ENCODE data around the gene IRF1.
"Not testable (repeated sequence)": the region's sequence is repeated elsewhere in the genome, so short reads cannot be mapped to it uniquely, and the experiment has no call there.

The IRF1 gene

DNA sequence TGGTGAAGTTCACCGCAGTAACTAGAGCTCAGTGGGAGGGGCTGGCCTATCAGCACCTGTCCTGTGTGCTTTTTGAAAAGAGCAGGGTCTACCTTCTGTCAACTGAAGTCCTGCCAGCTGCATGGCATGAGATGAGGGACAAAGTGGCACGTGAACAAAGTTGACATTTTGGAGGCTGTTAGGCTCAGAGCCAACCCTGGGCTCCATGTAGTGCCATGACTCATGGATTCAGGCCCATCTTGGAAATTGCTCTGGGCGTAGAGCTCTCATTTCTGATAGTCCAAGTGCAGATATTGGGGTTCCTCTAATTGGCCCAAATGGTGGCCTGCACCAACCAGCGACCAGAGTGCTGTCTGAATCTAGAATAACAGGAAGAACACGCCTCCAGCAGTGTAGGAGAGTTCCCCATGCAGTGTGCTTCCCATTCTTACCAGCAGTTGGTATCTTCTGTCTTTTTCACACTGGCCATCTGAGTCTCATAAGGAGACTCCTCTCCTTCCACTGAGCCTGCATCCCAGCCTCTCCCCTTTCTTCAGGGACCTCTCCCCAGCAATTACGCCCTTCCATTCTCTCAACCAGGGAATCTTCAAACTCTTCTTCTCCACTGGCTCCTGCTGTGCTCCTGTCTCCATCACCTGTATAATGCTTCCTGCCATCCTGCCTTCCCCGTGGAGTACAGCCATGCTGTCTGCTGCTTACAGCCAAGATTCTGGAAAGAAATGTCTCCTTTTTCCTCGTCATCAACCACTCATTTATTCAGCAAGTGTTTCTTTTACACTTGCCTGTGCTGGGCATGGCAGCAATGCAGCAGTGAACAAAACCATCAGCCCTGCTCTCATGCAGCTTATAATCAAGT, 30.4 kb downstream of the IRF1 start:
- DNase-seq, result no peak

DNA sequence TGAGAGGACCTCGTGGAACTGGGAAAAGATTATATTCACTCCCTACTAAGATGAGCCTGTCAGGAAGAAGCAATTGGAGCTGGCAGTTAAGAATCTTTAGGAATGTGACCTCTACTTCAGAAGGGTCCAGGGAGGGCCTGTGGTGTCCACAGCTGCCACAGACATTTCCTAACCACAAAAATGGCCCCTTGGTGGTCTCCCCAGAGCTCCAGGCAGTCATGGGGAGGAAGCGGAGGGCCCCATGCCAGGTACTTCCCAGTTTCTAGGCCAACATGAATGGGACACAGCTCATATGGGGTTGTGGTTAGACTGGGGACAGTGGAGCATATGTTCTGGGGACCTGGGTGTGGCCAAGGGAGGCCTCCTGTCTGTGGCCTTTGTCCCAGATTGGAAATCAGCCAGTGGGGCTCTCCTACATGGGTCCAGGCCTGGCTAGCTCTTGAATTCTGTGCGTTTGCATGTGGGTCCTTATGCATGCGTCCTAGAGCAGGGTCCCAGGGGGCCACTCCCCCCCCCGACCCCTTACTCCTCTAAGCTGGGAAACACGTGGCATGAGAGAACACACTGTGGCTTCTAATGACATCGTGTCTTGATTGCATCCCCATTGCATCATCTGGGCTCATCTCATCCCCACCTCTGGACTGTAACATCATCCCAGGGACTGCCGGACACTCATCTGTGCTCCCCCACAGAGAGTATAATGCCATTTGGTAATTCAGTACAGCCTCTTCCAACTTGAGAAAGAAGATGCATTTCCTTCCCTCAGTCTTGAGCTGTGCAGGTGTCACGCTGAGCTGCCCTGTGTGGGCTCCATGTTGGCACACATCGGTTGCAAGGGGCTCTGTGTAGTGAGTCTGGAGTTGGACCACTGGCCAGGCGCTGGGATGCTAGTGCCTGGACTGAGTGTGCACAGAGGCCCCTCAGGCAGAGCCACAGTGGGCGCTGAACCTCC, 31.3 kb downstream of the IRF1 start:
- peak; percentile 94 for DNase-seq

- DNase-seq, result peak; percentile 85
These were observed 31.9 kb downstream of the IRF1 start for GRCh38 chr5:132458651-132459030.

- DNase-seq, result peak; percentile 57
These were observed 32.4 kb downstream of the IRF1 start for GRCh38 chr5:132458226-132458560.

DNA sequence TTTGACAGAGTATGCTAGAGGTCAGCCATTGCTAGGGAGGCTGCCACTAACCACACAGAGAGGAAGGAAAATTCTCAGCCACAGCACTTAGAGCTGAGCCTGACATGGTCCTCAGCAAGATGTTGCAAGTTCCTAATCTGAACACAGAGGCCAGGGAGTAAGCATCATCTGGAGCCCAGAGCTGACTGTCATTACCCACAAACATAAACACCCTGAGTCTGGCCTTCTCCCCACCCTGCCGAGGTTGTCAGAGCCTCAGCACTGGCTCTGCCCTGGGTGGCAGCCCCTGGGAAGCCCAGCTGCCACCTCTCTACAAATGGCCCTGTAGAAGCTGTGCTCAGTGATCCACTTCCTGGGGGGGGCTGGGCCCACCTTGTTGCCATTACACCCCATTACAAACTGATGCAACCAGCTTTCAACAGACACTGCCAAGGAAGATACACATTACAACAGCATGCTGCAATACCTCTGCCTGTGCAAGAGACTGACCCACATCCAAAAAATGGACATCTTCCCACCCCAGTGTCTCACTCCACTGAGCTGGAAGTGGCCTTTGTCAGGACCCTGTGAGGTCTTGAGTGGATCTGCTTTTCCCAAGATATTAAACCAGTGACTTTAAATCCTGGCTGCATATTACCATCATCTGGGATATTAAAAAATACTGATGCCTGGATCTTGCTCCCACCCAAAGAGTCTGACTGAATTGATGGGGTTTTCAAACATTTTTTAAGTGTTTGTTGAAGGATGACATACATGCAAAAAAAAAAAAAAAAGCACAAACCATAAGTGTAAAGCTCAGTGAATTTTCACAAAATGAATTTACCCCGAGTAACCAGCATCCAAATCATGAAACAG, 33.0 kb downstream of the IRF1 start:
- peak; percentile 94 for DNase-seq

DNA sequence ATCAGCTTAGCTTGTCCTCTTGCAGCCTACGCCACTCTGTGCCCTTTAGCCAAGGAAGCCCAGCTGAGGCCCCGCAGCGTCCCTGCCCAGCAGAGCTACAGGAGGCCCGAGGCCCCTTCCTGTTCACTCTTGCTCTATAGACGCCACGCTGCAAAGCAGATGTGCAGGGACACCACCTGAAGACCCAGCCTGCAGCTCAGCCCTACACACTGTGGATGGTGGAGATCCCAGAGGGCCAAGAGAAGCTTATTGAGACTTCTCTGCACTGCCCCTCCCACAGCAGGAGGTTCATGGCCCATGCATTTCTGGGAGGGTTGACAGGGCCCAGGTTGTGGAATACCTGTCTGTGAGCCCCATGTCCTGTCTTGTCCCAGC, 33.6 kb downstream of the IRF1 start:
- DNase-seq, result no peak

- DNase-seq, result peak; percentile 54
These were observed 34.1 kb downstream of the IRF1 start for GRCh38 chr5:132456296-132456986.

DNA sequence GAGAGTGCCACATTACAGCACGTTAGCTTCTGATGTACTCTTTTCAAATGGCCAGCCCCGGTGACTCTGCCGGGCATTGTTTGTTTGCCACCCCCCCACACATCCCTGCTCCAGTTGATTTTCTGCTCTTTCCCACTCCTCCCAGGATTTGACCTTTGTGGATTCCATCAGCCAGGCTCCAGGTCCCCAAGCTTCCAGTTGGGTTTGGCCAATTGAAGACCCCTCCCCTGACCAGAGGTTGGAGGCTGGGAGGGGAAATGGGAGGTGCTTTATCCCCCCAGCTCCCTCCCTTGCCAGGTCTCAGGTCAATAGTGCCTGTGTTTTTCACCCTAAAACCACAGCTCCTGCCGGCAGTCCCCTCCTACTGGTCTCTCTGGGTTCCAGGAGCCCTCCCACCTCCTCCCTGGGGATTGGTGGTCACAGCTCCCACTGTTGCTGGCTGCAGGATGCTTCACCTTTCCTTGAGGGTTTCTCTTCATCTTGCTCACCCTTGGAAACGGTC, 34.9 kb downstream of the IRF1 start:
- no peak for DNase-seq

DNA sequence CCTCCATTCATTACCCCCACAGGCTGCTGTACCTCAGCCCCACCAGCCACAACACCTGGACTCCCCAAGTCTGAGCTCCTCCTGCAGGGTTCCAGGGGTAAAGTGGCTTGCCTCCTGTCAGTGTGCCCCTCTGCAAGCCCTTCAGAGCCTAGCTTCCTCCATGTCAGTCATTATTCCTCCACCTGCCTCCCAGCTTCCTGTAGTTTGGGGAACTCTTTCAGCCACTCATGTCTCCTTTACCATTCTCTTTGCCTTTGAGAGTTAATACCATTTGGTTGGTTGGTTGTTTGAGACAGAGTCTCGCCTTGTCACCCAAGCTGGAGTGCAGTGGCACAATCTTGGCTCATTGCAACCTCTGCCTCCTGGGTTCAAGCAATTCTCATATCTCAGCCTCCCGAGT, 36.2 kb downstream of the IRF1 start:
- no peak for DNase-seq

DNA sequence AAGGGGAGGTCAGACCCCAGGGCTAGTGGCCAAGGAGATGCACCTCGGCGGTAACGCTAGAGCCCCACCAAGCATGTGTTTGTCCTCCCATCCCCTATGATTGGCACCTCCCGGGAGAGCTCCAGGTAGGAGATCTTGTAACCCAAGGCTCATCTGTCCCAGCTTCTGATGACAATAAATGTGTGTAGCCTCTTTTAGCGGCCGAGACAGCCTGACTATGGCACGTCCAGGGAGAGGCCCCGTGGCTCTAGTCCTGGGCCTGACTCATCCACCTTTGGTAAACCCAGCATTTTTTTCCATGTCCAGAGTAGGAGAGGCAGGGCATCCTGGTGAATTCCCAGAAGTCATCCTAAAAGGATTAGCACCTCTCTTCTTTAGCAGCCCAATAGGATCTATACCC, 39.2 kb downstream of the IRF1 start:
- peak; percentile 13 for DNase-seq

DNA sequence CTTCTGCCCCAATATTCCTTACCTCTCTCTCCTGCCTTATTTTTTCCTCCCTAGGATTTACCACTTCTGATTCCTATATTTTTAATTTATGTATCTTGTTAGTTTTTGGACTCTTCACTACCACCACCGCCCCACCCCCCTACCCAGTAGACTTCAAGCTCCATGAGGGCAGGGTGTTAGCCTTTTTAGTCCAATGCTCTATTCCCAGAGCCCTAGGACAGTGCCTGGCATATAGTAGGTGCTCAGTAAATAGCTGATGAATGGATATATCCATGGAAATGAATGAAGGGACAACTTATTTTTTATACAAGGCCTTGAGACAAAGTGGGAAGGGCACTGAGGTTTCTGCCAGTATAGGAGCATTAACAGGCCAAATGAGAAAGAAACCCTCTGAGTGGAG, 41.5 kb downstream of the IRF1 start:
- no peak for DNase-seq

DNA sequence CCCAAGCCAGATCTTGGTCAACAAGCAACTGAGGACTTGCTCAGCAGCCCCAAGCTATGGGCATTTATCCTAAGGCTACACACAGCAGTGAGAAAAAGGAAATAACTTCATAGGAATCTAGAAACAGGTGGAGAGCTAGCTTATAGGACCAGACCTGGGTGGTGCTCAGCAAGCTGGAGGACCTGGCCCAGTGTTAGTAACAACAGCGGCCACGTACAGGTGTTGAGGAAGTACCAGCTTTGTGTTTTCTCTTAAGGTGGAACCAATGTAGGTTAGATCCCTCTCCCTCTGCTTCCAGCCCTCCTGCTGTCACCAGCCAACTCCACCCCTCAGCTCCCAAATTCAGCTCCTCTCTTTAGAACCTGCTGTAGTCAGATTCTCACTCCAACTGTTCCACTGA, 43.4 kb downstream of the IRF1 start:
- DNase-seq, result no peak

GRCh38 chr5:132446621-132447020, 44.0 kb downstream of the IRF1 start:
- peak; percentile 75 for DNase-seq

DNA sequence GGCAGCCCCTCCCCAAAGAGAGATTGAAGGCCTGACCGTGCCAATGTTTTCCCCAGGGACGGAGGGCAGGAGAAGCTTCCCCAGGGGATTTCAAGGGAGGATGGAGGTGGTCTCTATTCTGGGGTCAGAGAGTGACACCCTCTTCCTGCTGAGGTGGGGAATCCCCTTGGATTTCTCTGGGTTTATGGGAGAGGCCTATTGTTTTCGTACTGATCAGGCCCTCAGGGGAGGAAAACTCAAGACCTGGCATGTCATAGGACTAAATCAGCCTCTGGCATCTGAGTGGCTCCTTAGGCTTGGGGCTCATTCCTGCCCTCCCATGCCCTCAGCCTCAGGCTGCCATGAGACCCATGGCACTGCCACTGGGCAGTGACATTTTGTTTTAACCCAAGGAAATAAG, 44.6 kb downstream of the IRF1 start:
- DNase-seq, result no peak

DNA sequence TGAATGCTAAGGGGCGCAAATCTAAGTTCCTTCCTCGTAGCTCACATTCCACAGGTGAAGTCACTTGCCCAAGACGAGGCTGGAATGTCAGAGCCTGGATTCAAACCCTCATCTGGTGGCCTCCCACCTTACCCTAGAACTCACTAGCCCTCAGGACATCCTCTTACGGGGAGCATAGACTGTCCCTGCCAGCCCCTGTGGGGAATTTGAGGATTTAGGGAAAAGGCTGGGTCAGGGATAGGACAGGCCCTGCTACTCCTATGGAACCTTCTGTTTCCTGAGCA, 45.0 kb downstream of the IRF1 start:
- no peak for DNase-seq

GRCh38 chr5:132444841-132445639, 45.5 kb downstream of the IRF1 start:
- DNase-seq, result no peak

DNA sequence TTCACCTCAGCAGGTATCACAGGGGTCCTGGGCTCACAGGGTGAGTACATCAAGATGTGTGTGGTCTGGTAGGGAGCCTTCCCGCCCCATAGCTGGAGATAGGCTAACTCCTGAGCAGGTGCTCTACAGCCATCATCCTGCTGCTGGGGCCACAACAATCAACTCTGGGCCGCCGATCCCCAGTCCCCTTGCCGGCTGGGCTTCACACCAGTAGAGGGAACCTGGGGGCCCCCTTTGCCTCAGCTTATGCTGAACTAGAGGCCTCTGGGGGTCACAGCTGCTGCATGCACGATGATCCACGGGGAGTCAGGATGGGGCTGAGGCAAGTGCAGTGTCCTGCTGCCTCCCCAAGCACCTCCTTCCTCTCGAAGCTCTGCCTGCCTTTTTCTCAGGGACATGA, 46.5 kb downstream of the IRF1 start:
- no peak for DNase-seq

GRCh38 chr5:132439521-132440089, 51.0 kb downstream of the IRF1 start:
- peak; percentile 94 for DNase-seq

DNA sequence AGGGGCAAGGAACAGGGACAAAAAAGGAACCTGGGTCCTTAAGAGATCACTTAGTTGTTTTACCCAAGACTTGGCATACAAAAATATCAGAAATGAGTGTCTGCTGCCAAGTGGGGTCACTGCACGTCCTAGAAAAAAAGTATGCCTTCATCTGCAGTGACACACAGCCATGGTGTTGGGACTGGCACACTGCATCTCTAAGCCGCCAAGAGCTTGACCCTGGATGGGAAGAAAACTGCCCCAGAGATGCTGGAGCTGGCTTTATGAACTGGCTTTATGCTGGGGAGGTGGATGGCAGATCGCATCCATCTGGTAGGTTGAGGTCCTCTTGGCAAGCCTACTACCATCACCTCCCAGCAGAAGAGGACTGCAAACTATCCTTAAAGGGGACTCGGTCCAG, 51.7 kb downstream of the IRF1 start:
- DNase-seq, result no peak

DNA sequence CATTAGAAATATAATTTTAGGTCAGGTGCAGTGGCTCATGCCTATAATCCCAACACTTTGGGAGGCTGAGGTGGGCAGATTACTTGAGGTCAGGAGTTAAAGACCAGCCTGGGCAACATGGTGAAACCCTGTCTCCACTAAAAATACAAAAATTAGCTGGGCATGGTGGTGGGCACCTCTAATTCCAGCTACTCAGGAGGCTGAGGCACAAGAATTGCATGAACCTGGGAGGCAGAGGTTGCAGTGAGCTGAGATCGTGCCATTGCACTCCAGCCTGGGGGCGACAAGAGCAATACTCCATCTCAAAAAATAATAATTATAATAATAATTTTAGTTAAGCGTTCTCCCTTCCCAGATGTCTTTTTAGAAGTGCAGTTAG, 52.3 kb downstream of the IRF1 start:
- DNase-seq, result not testable (repeated sequence)

GRCh38 chr5:132437604-132438266, 52.8 kb downstream of the IRF1 start:
- peak; percentile 95 for DNase-seq
